Neural progenitor cell (in vitro differentiated cells): ENCODE data around the gene MDP1.

Experiments used
- EZH2 ChIP-seq: fragments of 200-600 bp; sonication (generic); IDR thresholded peaks from 2 replicates; pipeline ENCODE4 v1.6.1; 2017; ENCODE audit warnings: antibody characterized with exemption, mild to moderate bottlenecking, moderate library complexity
- TF ChIP-seq, protein P1 (sequence below): fragments of 200-600 bp; sonication (generic); IDR thresholded peaks from 2 replicates; pipeline ENCODE4 v1.5.1; 2017; ENCODE audit warnings: antibody characterized with exemption, mild to moderate bottlenecking

DNA sequence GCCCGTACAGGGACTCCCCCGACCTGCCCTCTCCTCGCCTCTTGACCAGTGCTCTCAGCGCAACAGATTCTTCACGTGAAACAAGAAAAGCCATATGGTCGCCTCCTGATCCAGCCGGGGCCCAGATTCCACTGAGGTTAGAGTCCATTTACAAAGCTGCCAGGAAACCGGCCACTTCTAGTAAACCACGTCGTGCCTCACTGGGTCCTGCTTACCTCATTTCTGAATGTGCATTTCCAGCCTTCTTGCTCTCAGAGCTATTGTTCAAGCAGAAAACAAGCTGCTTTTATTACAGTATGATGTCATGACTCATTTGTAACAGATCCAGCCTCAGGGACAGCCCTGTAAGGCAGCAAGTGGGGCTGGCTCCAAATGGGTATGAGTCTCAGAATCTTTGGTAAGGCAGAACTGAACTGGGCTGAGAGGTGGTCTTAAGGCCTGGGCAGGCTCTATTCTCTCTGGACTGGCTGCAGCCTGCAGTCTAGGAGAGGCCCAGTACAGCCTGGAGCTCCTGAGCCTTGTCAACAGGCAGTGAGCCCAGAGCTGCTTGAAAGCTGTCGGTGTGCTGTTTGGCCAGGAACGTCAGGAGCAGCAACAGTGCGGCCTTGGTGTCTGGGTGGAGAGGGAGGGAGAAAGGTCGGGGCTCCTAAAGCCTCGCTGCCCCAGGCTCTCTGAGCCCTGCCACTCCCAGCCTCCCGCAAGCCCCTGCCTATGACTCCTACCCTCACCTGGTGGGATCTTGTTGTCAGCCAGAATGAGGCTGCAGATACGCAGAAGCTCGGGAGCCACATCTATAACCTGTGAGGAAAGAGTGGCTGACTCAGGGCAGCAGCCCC is 35.7 kb downstream of the MDP1 start:
- TF ChIP-seq, protein P1, sequence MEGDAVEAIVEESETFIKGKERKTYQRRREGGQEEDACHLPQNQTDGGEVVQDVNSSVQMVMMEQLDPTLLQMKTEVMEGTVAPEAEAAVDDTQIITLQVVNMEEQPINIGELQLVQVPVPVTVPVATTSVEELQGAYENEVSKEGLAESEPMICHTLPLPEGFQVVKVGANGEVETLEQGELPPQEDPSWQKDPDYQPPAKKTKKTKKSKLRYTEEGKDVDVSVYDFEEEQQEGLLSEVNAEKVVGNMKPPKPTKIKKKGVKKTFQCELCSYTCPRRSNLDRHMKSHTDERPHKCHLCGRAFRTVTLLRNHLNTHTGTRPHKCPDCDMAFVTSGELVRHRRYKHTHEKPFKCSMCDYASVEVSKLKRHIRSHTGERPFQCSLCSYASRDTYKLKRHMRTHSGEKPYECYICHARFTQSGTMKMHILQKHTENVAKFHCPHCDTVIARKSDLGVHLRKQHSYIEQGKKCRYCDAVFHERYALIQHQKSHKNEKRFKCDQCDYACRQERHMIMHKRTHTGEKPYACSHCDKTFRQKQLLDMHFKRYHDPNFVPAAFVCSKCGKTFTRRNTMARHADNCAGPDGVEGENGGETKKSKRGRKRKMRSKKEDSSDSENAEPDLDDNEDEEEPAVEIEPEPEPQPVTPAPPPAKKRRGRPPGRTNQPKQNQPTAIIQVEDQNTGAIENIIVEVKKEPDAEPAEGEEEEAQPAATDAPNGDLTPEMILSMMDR: no peak
- TF ChIP-seq EZH2: no peak
